ACC112 (cell line): ENCODE data around the gene IL20RB.
"Not testable (repeated sequence)": the region's sequence is repeated elsewhere in the genome, so short reads cannot be mapped to it uniquely, and the experiment has no call there.

Source experiments
- H2AFZ ChIP-seq: fragments of 200-600 bp; sonication (generic); one replicate; pipeline ENCODE4 v1.6.0; 2017; ENCODE audit warnings: antibody characterized with exemption, low read length; ENCODE audit not compliant: unreplicated experiment
- H3K27ac ChIP-seq: fragments of 200-600 bp; sonication (generic); 2 replicates; pipeline ENCODE4 v1.5.1; 2014; ENCODE audit warnings: low read depth, mild to moderate bottlenecking, antibody characterized with exemption, low read length, moderate library complexity
- H3K27me3 ChIP-seq: fragments of 200-600 bp; sonication (generic); 2 replicates; pipeline ENCODE4 v1.6.1; 2014; ENCODE audit warnings: mild to moderate bottlenecking, antibody characterized with exemption, low read length, moderate library complexity, mixed read lengths; ENCODE audit not compliant: insufficient read depth
- H3K36me3 ChIP-seq: fragments of 200-600 bp; sonication (generic); 2 replicates; pipeline ENCODE4 v1.6.1; 2016; ENCODE audit warnings: mild to moderate bottlenecking, antibody characterized with exemption, low read length, moderate library complexity, mixed read lengths; ENCODE audit not compliant: insufficient read depth
- H3K4me1 ChIP-seq: fragments of 200-600 bp; sonication (generic); one replicate; pipeline ENCODE4 v1.6.1; 2016; ENCODE audit warnings: low read length, mixed read lengths; ENCODE audit not compliant: insufficient read depth, unreplicated experiment, control insufficient read depth
- H3K4me3 ChIP-seq: fragments of 200-600 bp; sonication (generic); 2 replicates; pipeline ENCODE4 v1.5.1; 2014; ENCODE audit warnings: mild to moderate bottlenecking, low read depth, low read length
- H3K79me2 ChIP-seq: fragments of 200-600 bp; sonication (generic); one replicate; pipeline ENCODE4 v1.6.0; 2016; ENCODE audit warnings: low read length; ENCODE audit not compliant: control insufficient read depth, unreplicated experiment, insufficient read depth

The IL20RB gene

GRCh38 chr3:136956971-136957370, 812 bp upstream of the IL20RB start:
- Histone ChIP-seq H3K27ac (no peak overlapping the region; the same call in 1 of the 2 replicates), H3K36me3 (0 out of 2 replicates have a peak, but pooled peaks cover 6% of the 10 kb centered on the region), H2AFZ (no peak overlapping the region), H3K27me3 (no peaks in the 10 kb centered on the region), H3K79me2 (no peaks in the 10 kb centered on the region), H3K4me3 (no peak overlapping the region), H3K4me1 (peaks cover 60% of the 10 kb centered on the region)

DNA sequence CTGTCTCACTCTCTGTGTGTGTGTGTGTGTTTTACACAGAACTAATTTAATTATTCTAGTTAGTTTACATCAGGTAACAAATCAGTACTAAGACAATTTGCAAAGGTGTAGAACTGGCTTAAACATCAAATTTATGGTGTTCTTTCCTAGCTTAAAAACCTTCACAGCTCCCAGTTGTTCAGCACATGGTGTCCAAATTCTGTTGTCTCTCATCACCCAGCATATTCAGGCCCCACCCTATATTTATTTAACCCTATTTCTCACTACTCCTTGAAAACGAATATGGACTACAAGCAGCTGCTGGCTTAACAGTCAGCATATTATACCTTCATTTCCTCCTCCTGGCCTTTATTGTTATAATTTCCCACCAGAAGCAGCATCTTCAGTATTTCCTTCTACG, 1.2 kb downstream of the IL20RB start:
- Histone ChIP-seq H3K27me3 (no peaks in the 10 kb centered on the region), H3K27ac (no peak overlapping the region), H3K4me3 (no peak overlapping the region), H3K79me2 (no peaks in the 10 kb centered on the region), H2AFZ (no peak overlapping the region), H3K4me1 (peaks cover 48% of the 10 kb centered on the region), H3K36me3 (0 out of 2 replicates have a peak, but pooled peaks cover 6% of the 10 kb centered on the region)

DNA sequence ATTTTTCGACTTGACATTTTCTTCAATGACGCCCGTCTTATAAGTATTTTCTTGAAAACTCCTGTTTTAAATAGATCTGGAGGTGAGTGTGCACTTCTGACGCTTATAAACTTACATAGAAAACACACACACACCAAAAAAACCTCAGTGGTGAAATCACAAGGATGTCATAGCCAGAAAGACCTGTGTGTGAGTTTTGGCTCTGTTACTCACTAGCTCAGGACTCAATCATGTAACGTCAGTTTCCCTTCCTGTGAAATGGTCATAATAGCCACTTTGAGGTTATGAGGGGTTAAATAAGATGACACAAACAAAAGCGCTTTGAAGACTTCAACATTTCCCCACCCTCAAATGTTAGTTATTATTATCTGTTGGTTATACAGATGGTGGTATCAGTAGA, 1.8 kb downstream of the IL20RB start:
- no peak overlapping the region for H2AFZ ChIP-seq
- no peaks in the 10 kb centered on the region for H3K79me2 ChIP-seq
- H3K4me3 ChIP-seq, result no peak overlapping the region
- peaks cover 42% of the 10 kb centered on the region for H3K4me1 ChIP-seq
- H3K27ac ChIP-seq, result no peak overlapping the region
- H3K27me3 ChIP-seq, result no peaks in the 10 kb centered on the region
- 0 out of 2 replicates have a peak, but pooled peaks cover 6% of the 10 kb centered on the region for H3K36me3 ChIP-seq

DNA sequence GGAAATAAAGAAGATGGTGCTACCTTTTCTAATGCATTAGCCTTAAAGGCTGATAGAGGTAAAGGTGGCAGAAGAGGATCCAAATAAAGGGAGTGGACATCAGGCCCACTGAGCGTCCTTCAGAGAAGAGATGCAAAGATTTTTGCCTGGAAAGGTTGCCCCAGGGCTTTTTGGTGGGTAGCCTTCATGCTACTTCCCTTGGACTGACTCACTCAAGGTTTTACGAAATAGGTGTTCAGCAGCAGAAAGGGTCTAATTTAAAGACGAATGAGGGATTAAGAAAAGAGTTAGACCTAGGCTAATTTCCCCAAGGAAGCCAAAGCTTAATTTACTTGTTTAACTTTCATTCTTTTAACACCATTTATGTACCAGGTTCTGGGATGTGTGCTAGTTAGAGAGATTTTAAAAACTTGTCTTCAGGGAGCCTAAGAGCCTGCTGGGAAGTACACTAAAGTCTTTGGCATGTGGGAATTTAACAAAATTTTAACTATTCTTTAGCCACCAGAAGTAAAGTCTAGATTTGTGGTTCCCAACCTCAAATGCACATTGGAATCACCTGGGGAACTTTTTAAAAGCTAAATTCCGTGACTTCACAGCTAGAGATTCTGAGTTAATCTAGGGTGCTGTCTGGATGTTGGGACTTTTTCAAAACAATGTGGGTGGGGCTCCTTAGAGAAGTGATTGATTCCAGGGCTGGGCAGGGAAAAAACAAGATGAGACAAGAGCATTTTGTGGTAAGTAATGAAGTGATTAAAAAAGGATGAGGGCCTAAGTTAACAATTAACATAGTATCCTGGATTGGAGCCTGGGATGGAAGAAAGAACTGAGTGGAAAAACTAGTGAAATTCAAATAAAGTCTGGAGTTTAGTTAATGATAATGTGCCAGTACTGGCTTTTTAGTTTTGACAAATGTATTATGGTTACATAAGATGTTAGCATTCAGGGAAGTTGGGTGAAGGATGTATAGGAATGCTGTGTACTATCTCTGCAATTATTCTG, 3.4 kb downstream of the IL20RB start:
- Histone ChIP-seq H3K79me2 (no peaks in the 10 kb centered on the region), H3K36me3 (0 out of 2 replicates have a peak, but pooled peaks cover 6% of the 10 kb centered on the region), H2AFZ (no peak overlapping the region), H3K4me1 (peaks cover 27% of the 10 kb centered on the region), H3K27ac (peak overlapping the region; percentile 16), H3K4me3 (no peak overlapping the region), H3K27me3 (no peaks in the 10 kb centered on the region)

GRCh38 chr3:136962927-136963326, 5.1 kb downstream of the IL20RB start:
- no peak overlapping the region for H3K4me3 ChIP-seq
- 0 out of 2 replicates have a peak, but pooled peaks cover 6% of the 10 kb centered on the region for H3K36me3 ChIP-seq
- no peak overlapping the region for H3K27ac ChIP-seq
- H3K79me2 ChIP-seq, result no peaks in the 10 kb centered on the region
- H3K27me3 ChIP-seq, result no peaks in the 10 kb centered on the region
- H3K4me1 ChIP-seq, result peaks cover 13% of the 10 kb centered on the region
- H2AFZ ChIP-seq, result no peak overlapping the region

DNA sequence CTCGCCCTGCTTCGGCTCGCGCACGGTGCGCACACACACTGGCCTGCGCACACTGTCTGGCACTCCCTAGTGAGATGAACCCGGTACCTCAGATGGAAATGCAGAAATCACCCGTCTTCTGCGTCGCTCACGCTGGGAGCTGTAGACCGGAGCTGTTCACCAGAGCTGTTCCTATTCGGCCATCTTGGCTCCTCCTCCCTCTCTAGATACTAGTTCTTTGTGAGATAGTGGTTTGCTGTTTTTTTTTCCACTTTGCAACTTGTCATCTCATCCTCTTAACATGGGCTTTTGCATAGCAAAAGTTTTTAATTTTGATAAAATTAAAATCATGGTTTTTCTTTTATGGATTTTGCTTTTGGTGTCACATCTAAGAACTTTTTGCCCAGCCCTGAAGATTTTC, 11.8 kb downstream of the IL20RB start:
- H3K79me2 ChIP-seq, H3K27me3 ChIP-seq, H3K4me1 ChIP-seq, H3K4me3 ChIP-seq, H3K27ac ChIP-seq, H2AFZ ChIP-seq, H3K36me3 ChIP-seq: not testable (repeated sequence)

DNA sequence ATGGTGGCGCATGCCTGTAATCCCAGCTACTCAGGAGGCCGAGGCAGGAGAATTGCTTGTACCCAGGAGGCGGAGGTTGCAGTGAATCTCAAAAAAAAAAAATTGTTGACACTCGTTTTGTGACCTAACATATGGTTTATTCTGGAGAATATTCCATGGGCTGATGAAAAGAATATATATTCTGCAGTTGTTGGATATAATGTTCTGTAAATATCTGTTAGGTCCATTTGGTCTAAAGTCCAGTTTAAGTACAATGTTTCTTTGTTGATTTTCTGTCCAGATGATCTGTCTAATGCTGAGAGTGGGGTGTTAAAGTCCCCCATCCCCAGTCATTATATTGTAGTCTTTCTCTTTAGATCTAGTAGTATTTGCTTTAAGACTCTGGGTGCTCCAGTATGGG, 15.6 kb downstream of the IL20RB start:
- Histone ChIP-seq H3K36me3 (no peaks in the 10 kb centered on the region), H3K27me3 (no peaks in the 10 kb centered on the region), H3K79me2 (no peaks in the 10 kb centered on the region), H2AFZ (no peak overlapping the region), H3K27ac (no peak overlapping the region), H3K4me1 (no peaks in the 10 kb centered on the region), H3K4me3 (no peak overlapping the region)

DNA sequence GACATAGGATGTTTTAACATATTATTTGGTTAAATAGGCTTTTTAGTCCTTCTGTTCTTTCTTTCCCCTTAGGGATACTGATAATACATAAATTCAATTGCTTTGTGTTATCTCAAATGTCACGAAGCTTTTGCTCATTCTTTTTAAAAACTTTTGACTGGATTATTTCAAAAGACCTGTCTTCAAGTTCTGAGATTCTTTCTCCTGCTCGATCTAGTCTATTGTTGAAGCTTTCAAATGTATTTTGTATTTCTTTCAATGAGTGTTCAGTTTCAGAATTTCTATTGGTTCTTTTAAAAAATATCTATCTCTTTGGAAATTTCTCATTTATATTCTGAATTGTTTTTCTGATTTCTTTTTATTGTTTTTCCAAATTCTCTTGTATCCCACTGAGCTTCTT, 16.9 kb downstream of the IL20RB start:
- H3K4me3 ChIP-seq, result no peak overlapping the region
- H3K36me3 ChIP-seq, result no peaks in the 10 kb centered on the region
- H3K4me1 ChIP-seq, result peaks cover 3% of the 10 kb centered on the region
- no peaks in the 10 kb centered on the region for H3K27me3 ChIP-seq
- no peak overlapping the region for H2AFZ ChIP-seq
- no peaks in the 10 kb centered on the region for H3K79me2 ChIP-seq
- H3K27ac ChIP-seq, result no peak overlapping the region

DNA sequence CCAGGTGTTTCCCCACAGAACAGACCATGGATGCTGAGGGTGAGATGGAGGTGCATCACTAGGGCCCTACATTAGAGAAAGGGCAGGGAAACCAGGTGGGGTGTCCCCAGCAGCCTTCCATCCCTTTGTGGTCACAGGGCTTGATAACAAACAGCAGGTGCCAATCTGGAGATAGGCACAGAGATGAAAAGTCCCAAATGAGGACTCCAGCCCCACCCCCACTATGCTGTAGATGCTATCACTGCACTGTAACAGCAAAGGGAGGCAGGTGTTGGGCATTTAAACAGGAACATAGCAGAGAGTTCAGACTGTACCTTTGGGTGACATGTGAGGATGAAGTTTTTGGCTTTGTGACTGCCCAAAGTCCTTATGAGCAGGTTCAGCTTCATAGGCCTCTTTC, 21.4 kb downstream of the IL20RB start:
- H3K27ac ChIP-seq, result no peak overlapping the region
- no peaks in the 10 kb centered on the region for H3K27me3 ChIP-seq
- H3K79me2 ChIP-seq, result no peaks in the 10 kb centered on the region
- peaks cover 4% of the 10 kb centered on the region for H3K4me1 ChIP-seq
- H2AFZ ChIP-seq, result no peak overlapping the region
- H3K4me3 ChIP-seq, result no peak overlapping the region
- H3K36me3 ChIP-seq, result no peaks in the 10 kb centered on the region

DNA sequence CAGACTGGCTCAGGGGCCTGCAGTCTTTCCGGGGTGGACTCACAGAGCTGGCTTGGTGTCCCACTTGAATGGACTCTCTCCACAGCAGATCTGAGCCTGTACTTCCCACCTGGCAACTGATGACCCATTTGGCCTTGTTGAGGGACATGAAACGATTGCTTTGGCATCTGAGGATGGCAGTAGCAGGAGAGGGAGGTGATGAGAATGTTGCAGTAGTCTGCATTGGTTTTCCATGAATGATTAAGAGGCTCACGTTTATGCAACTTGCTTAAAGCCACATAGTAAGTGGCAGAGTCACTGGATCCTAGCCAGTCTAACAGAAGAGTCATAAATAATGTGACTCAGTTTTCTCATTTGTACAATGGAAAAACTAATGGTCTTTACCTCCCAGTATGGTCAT, 21.9 kb downstream of the IL20RB start:
- Histone ChIP-seq H3K36me3 (no peaks in the 10 kb centered on the region), H3K4me3 (no peak overlapping the region), H3K4me1 (peaks cover 7% of the 10 kb centered on the region), H3K27ac (no peak overlapping the region), H2AFZ (no peak overlapping the region), H3K79me2 (no peaks in the 10 kb centered on the region), H3K27me3 (no peaks in the 10 kb centered on the region)

DNA sequence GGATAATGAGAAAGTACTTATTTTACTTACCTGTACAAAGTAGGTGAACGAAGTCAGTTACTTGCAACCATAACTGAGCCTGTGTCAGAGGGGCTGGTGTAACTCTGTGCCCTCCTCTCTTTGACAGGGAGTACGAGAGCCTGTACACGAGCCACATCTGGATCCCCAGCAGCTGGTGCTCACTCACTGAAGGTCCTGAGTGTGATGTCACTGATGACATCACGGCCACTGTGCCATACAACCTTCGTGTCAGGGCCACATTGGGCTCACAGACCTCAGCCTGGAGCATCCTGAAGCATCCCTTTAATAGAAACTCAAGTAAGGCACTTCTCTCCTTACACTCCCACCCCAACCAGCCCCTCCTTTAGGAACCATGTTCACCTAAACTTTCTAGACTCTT, 24.2 kb downstream of the IL20RB start:
- no peaks in the 10 kb centered on the region for H3K36me3 ChIP-seq
- no peak overlapping the region for H3K4me3 ChIP-seq
- H2AFZ ChIP-seq, result no peak overlapping the region
- H3K27ac ChIP-seq, result no peak overlapping the region
- H3K4me1 ChIP-seq, result peaks cover 11% of the 10 kb centered on the region
- no peaks in the 10 kb centered on the region for H3K27me3 ChIP-seq
- H3K79me2 ChIP-seq, result no peaks in the 10 kb centered on the region
